HepG2 (cell line): ENCODE measurements around the gene LDLRAD2. TPM values are rescaled to one million over a fixed set of nuclear protein-coding genes. Genes with fewer than 3 reads are reported as not detected.
"Not testable (repeated sequence)": the region's sequence is repeated elsewhere in the genome, so short reads cannot be mapped to it uniquely, and the experiment has no call there.

Source experiments
- ATAC-seq: fragments of 200-7000 bp; cut with Tn5 transposase; 3 replicates; pipeline ENCODE4 v1.9.1; 2020; ENCODE audit warnings: mild to moderate bottlenecking, moderate library complexity
- BruUV-seq: library from RNA; stranded (reverse); fragments of 400-500 nt; replicated peaks from 2 replicates; lab custom pipeline; 2021; lab: Mats Ljungman, UMichigan
- CTCF ChIA-PET: fragments of 300-600 bp; formaldehyde crosslinking; extraction: SDS; loops from one replicate; lab custom pipeline; 2021; ENCODE audit warnings: low total read pairs, inconsistent platforms, low intra/inter-chr PET ratio; lab: Yijun Ruan, JAX
- POLR2A ChIA-PET: fragments of 350-600 bp; sonication (Branson Sonifier 250); formaldehyde crosslinking; loops from one replicate; lab custom pipeline; 2020; ENCODE audit warnings: antibody characterized with exemption, inconsistent platforms; lab: Yijun Ruan, JAX
- DNase-seq: peaks from one replicate; pipeline ENCODE4 v3.0.0-alpha.2; 2015; ENCODE audit warnings: low spot score
- FAIRE-seq: peaks from 3 replicates; lab custom pipeline; 2011; peaks lifted over from hg19 to GRCh38; lab: Jason Lieb, UNC
- H2AFZ ChIP-seq: one replicate; pipeline ENCODE4 v1.6.1; 2011; ENCODE audit warnings: low read length, inconsistent platforms
- H3K27ac ChIP-seq: fragments of 300-600 bp; 3 replicates; pipeline ENCODE4 v1.8.0; 2011; ENCODE audit warnings: mixed run types, mild to moderate bottlenecking, mixed read lengths, low read length, inconsistent platforms; ENCODE audit not compliant: insufficient read depth; ENCODE audit errors: extremely low read length
- H3K27me3 ChIP-seq, 2 experiments: fragments of 200-600 bp in 1 of 2; 2 replicates in 1 of 2; 3 replicates in 1 of 2; pipeline versions ENCODE4 v1.6.0 to v1.8.0; 2011; ENCODE audit warnings: low read length in 2 of 2, mild to moderate bottlenecking in 2 of 2, moderate library complexity in 2 of 2, inconsistent platforms in 1 of 2; ENCODE audit not compliant: insufficient read depth in 2 of 2, control insufficient read depth in 1 of 2
- H3K36me3 ChIP-seq, 2 experiments: fragments of 200-600 bp in 1 of 2; replicated peaks in 1 of 2; 2 replicates in 1 of 2; 3 replicates in 1 of 2; pipeline versions ENCODE4 v1.5.1 to v1.8.0; 2011; ENCODE audit warnings: low read length in 2 of 2, inconsistent platforms in 1 of 2; ENCODE audit not compliant: insufficient read depth in 2 of 2, control insufficient read depth in 1 of 2
- H3K4me1 ChIP-seq: 2 replicates; pipeline ENCODE4 v1.5.1; 2012; ENCODE audit warnings: low read length, inconsistent platforms; ENCODE audit not compliant: insufficient read depth
- H3K4me2 ChIP-seq: 2 replicates; pipeline ENCODE4 v1.6.0; 2011; ENCODE audit warnings: low read depth, low read length, inconsistent platforms
- H3K4me3 ChIP-seq, 3 experiments: fragments of 200-600 bp in 1 of 3; sonication (generic), shearing (Covaris generic) in 1 of 3; replicated peaks in 1 of 3; 2 replicates each; pipeline ENCODE4 v1.5.1; 2011 to 2016; ENCODE audit warnings: low read length in 3 of 3, inconsistent platforms in 2 of 3, low read depth in 2 of 3, mild to moderate bottlenecking in 2 of 3, control low read depth in 1 of 3, mixed read lengths in 1 of 3; ENCODE audit not compliant: insufficient read depth in 1 of 3
- H3K79me2 ChIP-seq: one replicate; pipeline ENCODE4 v1.6.1; 2011; ENCODE audit warnings: low read length, inconsistent platforms; ENCODE audit not compliant: insufficient read depth
- H3K9ac ChIP-seq: 2 replicates; pipeline ENCODE4 v1.6.0; 2011; ENCODE audit warnings: mild to moderate bottlenecking, low read depth, low read length, inconsistent platforms; ENCODE audit not compliant: insufficient read depth
- H3K9me3 ChIP-seq: 2 replicates; pipeline ENCODE4 v1.5.1; 2012; ENCODE audit warnings: mild to moderate bottlenecking, low read length
- H4K20me1 ChIP-seq: 2 replicates; pipeline ENCODE4 v1.6.0; 2011; ENCODE audit warnings: inconsistent platforms, mild to moderate bottlenecking, low read length, moderate library complexity; ENCODE audit not compliant: insufficient read depth
- CENPBD1 ChIP-seq: sonication (generic); formaldehyde crosslinking; IDR thresholded peaks from 2 replicates; pipeline ENCODE4 v1.8.0; 2022; ENCODE audit warnings: missing genetic modification reagents, low read depth, mild to moderate bottlenecking, borderline replicate concordance
- GMEB2 ChIP-seq: IDR thresholded peaks from 2 replicates; pipeline ENCODE4 v1.6.1; 2016; ENCODE audit warnings: missing biosample characterization, missing genetic modification reagents, low read depth
- HCFC1 ChIP-seq: fragments of 150-350 bp; IDR thresholded peaks from 2 replicates; pipeline ENCODE4 v1.6.1; 2014; ENCODE audit warnings: low read depth, low read length
- HNF4G ChIP-seq, 2 experiments: sonication (generic) in 1 of 2; formaldehyde crosslinking in 1 of 2; IDR thresholded peaks; 2 replicates each; pipeline versions ENCODE4 v1.4.0 to v1.6.1; 2011 to 2020; ENCODE audit warnings: borderline replicate concordance in 2 of 2, low read depth in 2 of 2, mild to moderate bottlenecking in 2 of 2, low read length in 1 of 2, missing genetic modification reagents in 1 of 2, moderate library complexity in 1 of 2
- MAZ ChIP-seq, 2 experiments: sonication (generic) in 1 of 2; formaldehyde crosslinking in 1 of 2; IDR thresholded peaks; 2 replicates each; pipeline versions ENCODE4 v1.5.0 to v1.6.1; 2012 to 2020; ENCODE audit warnings: low read depth in 2 of 2, mild to moderate bottlenecking in 2 of 2, borderline replicate concordance in 1 of 2, improper control_type of control experiment in 1 of 2, low read length in 1 of 2, missing genetic modification reagents in 1 of 2, moderate library complexity in 1 of 2
- MXI1 ChIP-seq: IDR thresholded peaks from 3 replicates; pipeline ENCODE4 v1.6.1; 2012; ENCODE audit warnings: low read depth, low read length, inconsistent platforms, borderline replicate concordance
- TRAFD1 ChIP-seq: sonication (generic); formaldehyde crosslinking; IDR thresholded peaks from 2 replicates; pipeline ENCODE4 v1.5.1; 2020; ENCODE audit warnings: missing genetic modification reagents, mild to moderate bottlenecking, borderline replicate concordance
- ZNF30 ChIP-seq: sonication (generic); formaldehyde crosslinking; IDR thresholded peaks from 2 replicates; pipeline ENCODE4 v1.5.0; 2020; ENCODE audit warnings: mild to moderate bottlenecking, missing genetic modification reagents
- ZNF589 ChIP-seq: sonication (generic); formaldehyde crosslinking; conservative IDR thresholded peaks from 2 replicates; pipeline ENCODE4 v1.8.0; 2022; ENCODE audit warnings: mild to moderate bottlenecking, moderate library complexity, missing genetic modification reagents
- ZNF672 ChIP-seq: sonication (generic); formaldehyde crosslinking; IDR thresholded peaks from 2 replicates; pipeline ENCODE4 v1.8.1; 2022; ENCODE audit warnings: missing genetic modification reagents
- WGBS: methylation state at CpG from one replicate; pipeline ENCODE4 v1.1.6; 2017; ENCODE audit warnings: low lambda C conversion rate; 5-methylcytosine and 5-hydroxymethylcytosine counted together
- in situ Hi-C: cut with HindIII; loops from 2 replicates; pipeline ENCODE4 v1.10.0; 2017; ENCODE audit warnings: low pct_unique_long_range_greater_than_20kb; ENCODE audit not compliant: extremely low pct_ligation_motif_present
- intact Hi-C: fragments of 100-400 bp; cut with micrococcal nuclease; formaldehyde crosslinking; loops from one replicate; pipeline ENCODE4 v1.10.0; 2022; ENCODE audit not compliant: unreplicated experiment
- polyA plus RNA-seq, 8 experiments: library from polyadenylated mRNA; depleted of rRNA in 3 of 8; stranded (reverse) in 7 of 8; unstranded in 1 of 8; fragments of >200 nt; fragmentation: Illumina TruSeq in 4 of 8; extraction: Trizol in 4 of 8; gene quantifications; 2 replicates each; pipeline versions ENCODE4 v1.2.1 to v1.2.3, GENCODE V29; 2011 to 2016; ENCODE audit warnings: low read depth in 4 of 8, missing spikeins in 1 of 8, mixed read lengths in 1 of 8; ENCODE audit not compliant: insufficient read depth in 1 of 8
- total RNA-seq, 5 experiments: library from RNA; depleted of rRNA; stranded (reverse); fragments of >200 nt; fragmentation: Illumina TruSeq; extraction: Trizol; gene quantifications; 2 replicates each; pipeline ENCODE4 v1.2.3, GENCODE V29; 2016; ENCODE audit warnings: low read depth in 1 of 5
- TF ChIP-seq, protein P1 (sequence below): sonication (generic); formaldehyde crosslinking; IDR thresholded peaks from 2 replicates; pipeline ENCODE4 v1.8.0; 2022; ENCODE audit warnings: mild to moderate bottlenecking, missing genetic modification reagents
- TF ChIP-seq, protein P2 (sequence below): IDR thresholded peaks from 2 replicates; pipeline ENCODE4 v1.6.1; 2016; ENCODE audit warnings: mild to moderate bottlenecking

The LDLRAD2 gene
- total and polyA plus RNA-seq, 2 of the 13 experiments (the other 11 are each of a cell fraction or from before 2014, with no cell fraction given): not detected

- TF ChIP-seq MAZ (IDR thresholded peaks at IDR 0.05; ENCODE audit: borderline replicate concordance, low read depth, low read length) (peak; percentile 85), MAZ (CRISPR knock-in tag; IDR thresholded peaks at IDR 0.05; ENCODE audit: low read depth) (no peak), ZNF589 (CRISPR knock-in tag) (0 out of 2 replicates have a peak, but pooled peaks have one; percentile 23), MXI1 (peak; percentile 59; the same call in 1 of the 3 replicates), HCFC1 (peak; percentile 100), CENPBD1 (CRISPR knock-in tag) (0 out of 2 replicates have a peak, but pooled peaks have one; percentile 52), HNF4G (IDR thresholded peaks at IDR 0.05; ENCODE audit: borderline replicate concordance, low read depth, low read length) (peak; percentile 10; the same call in 1 of the 2 replicates), HNF4G (CRISPR knock-in tag; IDR thresholded peaks at IDR 0.05; ENCODE audit: borderline replicate concordance, low read depth) (0 out of 2 replicates have a peak, but pooled peaks have one; percentile 29), TRAFD1 (CRISPR knock-in tag) (no peak), ZNF30 (CRISPR knock-in tag) (0 out of 2 replicates have a peak, but pooled peaks have one; percentile 32), GMEB2 (CRISPR knock-in tag) (peak; percentile 69), ZNF672 (CRISPR knock-in tag) (no peak)
- TF ChIP-seq, protein P1, sequence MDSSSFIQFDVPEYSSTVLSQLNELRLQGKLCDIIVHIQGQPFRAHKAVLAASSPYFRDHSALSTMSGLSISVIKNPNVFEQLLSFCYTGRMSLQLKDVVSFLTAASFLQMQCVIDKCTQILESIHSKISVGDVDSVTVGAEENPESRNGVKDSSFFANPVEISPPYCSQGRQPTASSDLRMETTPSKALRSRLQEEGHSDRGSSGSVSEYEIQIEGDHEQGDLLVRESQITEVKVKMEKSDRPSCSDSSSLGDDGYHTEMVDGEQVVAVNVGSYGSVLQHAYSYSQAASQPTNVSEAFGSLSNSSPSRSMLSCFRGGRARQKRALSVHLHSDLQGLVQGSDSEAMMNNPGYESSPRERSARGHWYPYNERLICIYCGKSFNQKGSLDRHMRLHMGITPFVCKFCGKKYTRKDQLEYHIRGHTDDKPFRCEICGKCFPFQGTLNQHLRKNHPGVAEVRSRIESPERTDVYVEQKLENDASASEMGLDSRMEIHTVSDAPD (CRISPR knock-in tag): peak; percentile 36; the same call in 1 of the 2 replicates
- TF ChIP-seq, protein P2, sequence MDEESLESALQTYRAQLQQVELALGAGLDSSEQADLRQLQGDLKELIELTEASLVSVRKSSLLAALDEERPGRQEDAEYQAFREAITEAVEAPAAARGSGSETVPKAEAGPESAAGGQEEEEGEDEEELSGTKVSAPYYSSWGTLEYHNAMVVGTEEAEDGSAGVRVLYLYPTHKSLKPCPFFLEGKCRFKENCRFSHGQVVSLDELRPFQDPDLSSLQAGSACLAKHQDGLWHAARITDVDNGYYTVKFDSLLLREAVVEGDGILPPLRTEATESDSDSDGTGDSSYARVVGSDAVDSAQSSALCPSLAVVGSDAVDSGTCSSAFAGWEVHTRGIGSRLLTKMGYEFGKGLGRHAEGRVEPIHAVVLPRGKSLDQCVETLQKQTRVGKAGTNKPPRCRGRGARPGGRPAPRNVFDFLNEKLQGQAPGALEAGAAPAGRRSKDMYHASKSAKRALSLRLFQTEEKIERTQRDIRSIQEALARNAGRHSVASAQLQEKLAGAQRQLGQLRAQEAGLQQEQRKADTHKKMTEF: peak; percentile 36; the same call in 1 of the 2 replicates
- TF ChIP-seq, all 625 proteins: peak for 68
Observed at GRCh38 chr1:21783679-21784603, 28.1 kb upstream of the LDLRAD2 start (continued).

DNA sequence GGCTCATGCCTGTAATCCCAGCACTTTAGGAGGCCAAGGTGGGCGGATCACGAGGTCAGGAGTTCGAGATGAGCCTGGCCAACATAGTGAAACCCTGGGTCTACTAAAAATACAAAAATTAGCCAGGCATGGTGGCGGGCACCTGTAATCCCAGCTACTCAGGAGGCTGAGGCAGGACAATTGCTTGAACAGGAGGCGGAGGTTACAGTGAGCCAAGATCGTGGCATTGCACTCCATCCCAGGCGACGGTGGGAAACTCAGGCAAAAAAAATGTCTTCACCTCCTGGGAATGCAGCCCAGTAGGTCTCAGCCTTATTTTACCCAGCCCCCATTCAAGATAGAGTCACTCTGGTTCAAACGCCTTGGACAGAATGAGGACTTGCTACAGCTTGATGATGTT, 26.3 kb upstream of the LDLRAD2 start:
- H3K9me3 ChIP-seq, H3K27ac ChIP-seq, H3K9ac ChIP-seq, DNase-seq, H3K36me3 ChIP-seq, CTCF ChIA-PET, H4K20me1 ChIP-seq, H3K27me3 ChIP-seq, H2AFZ ChIP-seq, H3K4me3 ChIP-seq, POLR2A ChIA-PET, ATAC-seq, H3K4me2 ChIP-seq, intact Hi-C loops, BruUV-seq, in situ Hi-C loops, FAIRE-seq: not testable (repeated sequence)
- peaks cover 44% of the 10 kb centered on the region for H3K4me1 ChIP-seq
- H3K79me2 ChIP-seq: peaks cover 17% of the 10 kb centered on the region
- WGBS: 80% methylated on average over 5 of the region's 9 CpGs
